ENCODE data around the gene MXD4. TPM values are rescaled to one million over a fixed set of nuclear protein-coding genes. Genes with fewer than 3 reads are reported as not detected.

Gene MXD4
- total and polyA plus RNA-seq, 2 of the 13 experiments (the other 11 are each of a cell fraction or from before 2014, with no cell fraction given), result 29.0 to 31.3 TPM

DNA sequence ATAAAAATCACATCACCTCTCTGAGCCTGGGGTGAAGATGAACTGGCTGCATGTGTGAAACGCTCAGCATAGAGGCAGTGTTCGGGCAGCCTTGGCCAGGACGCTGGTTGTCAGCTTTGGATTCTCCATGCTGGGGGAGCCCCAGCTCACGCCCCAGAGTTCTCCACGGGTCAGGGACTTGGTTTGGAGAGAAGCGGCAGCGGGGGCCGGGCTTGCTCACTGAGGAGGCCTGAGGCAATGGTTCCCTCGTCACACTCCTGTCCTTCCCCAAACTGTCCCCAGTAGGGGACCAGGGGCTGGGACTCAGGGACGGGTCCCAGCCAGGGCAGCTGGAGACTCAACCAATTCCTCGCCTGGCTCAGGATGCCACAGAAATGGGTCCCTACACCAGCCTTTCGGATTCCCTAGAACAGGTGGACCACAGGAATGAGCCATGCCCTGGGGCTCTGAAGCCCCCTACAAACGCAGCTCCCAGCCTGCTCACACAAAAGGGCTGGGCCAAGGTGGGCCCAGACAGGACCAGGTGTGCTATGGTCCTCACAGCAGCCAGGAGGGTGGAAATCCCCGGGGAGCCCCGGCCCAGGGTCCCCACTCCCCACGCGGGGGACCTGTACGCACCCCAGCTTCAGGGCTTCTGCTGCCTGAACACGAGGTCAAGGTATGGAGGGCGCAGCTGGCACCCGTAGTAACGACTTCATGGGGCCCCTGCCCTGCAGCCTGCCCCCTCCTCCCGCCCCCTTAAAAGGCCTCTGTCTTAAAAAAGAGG lies 1.4 kb downstream of the MXD4 start:
- ATAC-seq (no peak), FAIRE-seq (no peak), DNase-seq (ENCODE audit: low spot score) (no peak)
- WGBS (ENCODE audit: low lambda C conversion rate), result 87% methylated on average over 4 of the region's 23 CpGs
- no peaks in the 10 kb centered on the region for H4K20me1 ChIP-seq (ENCODE audit: insufficient read depth, low read length)
- H3K79me2 ChIP-seq (ENCODE audit: insufficient read depth, low read length), result peaks cover 9% of the 10 kb centered on the region
- POLR2A ChIA-PET, result interaction anchor here (1.0 kb wide), 1 partner anchor 19 kb away, joined by 3 read pairs; the partner anchor contains the start of genes HAUS3 and POLN
- H3K36me3 ChIP-seq (replicated peaks in 1 of 2; ENCODE audit: control insufficient read depth in 1 of 2, insufficient read depth in 2 of 2, low read length in 2 of 2), result 0 out of 5 replicates have a peak, but pooled peaks cover 1 to 6% of the 10 kb centered on the region in 2 experiments
- no peaks in the 10 kb centered on the region for H3K9me3 ChIP-seq (ENCODE audit: low read length)
- intact Hi-C loops (cut with micrococcal nuclease; ENCODE audit: unreplicated experiment), result no loop called here
- CTCF ChIA-PET (ENCODE audit: low intra/inter-chr PET ratio, low total read pairs), result no interaction called here
- H3K4me2 ChIP-seq (ENCODE audit: low read depth, low read length), result peak overlapping the region; percentile 87
- no peak overlapping the region for H2AFZ ChIP-seq (ENCODE audit: low read length)
- peaks cover 5 to 13% of the 10 kb centered on the region in 2 experiments; a peak in 3 of 5 replicates for H3K27me3 ChIP-seq (ENCODE audit: control insufficient read depth in 1 of 2, insufficient read depth in 2 of 2, low read length in 2 of 2)
- TSS peak; percentile 61 for BruUV-seq (replicated peaks)
- in situ Hi-C loops (cut with HindIII; ENCODE audit: extremely low pct_ligation_motif_present, low pct_unique_long_range_greater_than_20kb), result no loop called here
- H3K9ac ChIP-seq (ENCODE audit: insufficient read depth, low read depth, low read length), result peak overlapping the region; percentile 86
- peaks cover 31% of the 10 kb centered on the region for H3K4me1 ChIP-seq (ENCODE audit: insufficient read depth, low read length)
- peak overlapping the region; percentile 48 for H3K27ac ChIP-seq (ENCODE audit: extremely low read length, insufficient read depth, low read length)
- H3K4me3 ChIP-seq (replicated peaks in 1 of 3; ENCODE audit: insufficient read depth in 1 of 3, low read depth in 2 of 3, low read length in 3 of 3), result peak overlapping the region; percentile 67 to 85 (median 83)
- TF ChIP-seq MIXL1 (CRISPR knock-in tag; IDR thresholded peaks at IDR 0.05) (no peak), CBX1 (IDR thresholded peaks at IDR 0.05; ENCODE audit: low read depth) (no peak), TEAD2 (CRISPR knock-in tag; IDR thresholded peaks at IDR 0.05) (no peak), BRF2 (CRISPR knock-in tag; IDR thresholded peaks at IDR 0.05) (no peak), ZFP36L2 (CRISPR knock-in tag; IDR thresholded peaks at IDR 0.05) (no peak), ZNF644 (CRISPR knock-in tag; IDR thresholded peaks at IDR 0.05; ENCODE audit: low read depth) (no peak), ZBTB7B (CRISPR knock-in tag; IDR thresholded peaks at IDR 0.05) (no peak), JARID2 (CRISPR knock-in tag; IDR thresholded peaks at IDR 0.05; ENCODE audit: insufficient replicate concordance) (no peak), ZNF430 (CRISPR knock-in tag; IDR thresholded peaks at IDR 0.05) (no peak), PCBP2 (optimal IDR thresholded peaks at IDR 0.05; ENCODE audit: low read depth, low read length, poor library complexity, severe bottlenecking) (no peak), RXRA (CRISPR knock-in tag; IDR thresholded peaks at IDR 0.05) (no peak; the same call in 1 of the 2 replicates), SRY (CRISPR knock-in tag; IDR thresholded peaks at IDR 0.05) (0 out of 2 replicates have a peak, but pooled peaks have one; percentile 29), ZNF687 (CRISPR knock-in tag; IDR thresholded peaks at IDR 0.05) (0 out of 2 replicates have a peak, but pooled peaks have one; percentile 33)
- TF ChIP-seq, protein P1, sequence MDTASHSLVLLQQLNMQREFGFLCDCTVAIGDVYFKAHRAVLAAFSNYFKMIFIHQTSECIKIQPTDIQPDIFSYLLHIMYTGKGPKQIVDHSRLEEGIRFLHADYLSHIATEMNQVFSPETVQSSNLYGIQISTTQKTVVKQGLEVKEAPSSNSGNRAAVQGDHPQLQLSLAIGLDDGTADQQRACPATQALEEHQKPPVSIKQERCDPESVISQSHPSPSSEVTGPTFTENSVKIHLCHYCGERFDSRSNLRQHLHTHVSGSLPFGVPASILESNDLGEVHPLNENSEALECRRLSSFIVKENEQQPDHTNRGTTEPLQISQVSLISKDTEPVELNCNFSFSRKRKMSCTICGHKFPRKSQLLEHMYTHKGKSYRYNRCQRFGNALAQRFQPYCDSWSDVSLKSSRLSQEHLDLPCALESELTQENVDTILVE (CRISPR knock-in tag; IDR thresholded peaks at IDR 0.05), result no peak
- TF ChIP-seq, protein P2, sequence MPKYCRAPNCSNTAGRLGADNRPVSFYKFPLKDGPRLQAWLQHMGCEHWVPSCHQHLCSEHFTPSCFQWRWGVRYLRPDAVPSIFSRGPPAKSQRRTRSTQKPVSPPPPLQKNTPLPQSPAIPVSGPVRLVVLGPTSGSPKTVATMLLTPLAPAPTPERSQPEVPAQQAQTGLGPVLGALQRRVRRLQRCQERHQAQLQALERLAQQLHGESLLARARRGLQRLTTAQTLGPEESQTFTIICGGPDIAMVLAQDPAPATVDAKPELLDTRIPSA (CRISPR knock-in tag; IDR thresholded peaks at IDR 0.05; ENCODE audit: borderline replicate concordance), result no peak

All from HepG2 (cell line).